ENCODE data around the gene CP. TPM values are rescaled to one million over a fixed set of nuclear protein-coding genes. Genes with fewer than 3 reads are reported as not detected.

Gene CP
- total and polyA plus RNA-seq, 2 of the 13 experiments (the other 11 are each of a cell fraction or from before 2014, with no cell fraction given): 42.6 to 789 TPM

GRCh38 chr3:149243540-149243939 is 21.9 kb upstream of the CP start:
- Histone ChIP-seq H3K27me3 (ENCODE audit: control insufficient read depth in 1 of 2, insufficient read depth in 2 of 2, low read length in 2 of 2) (no peaks in the 10 kb centered on the region), H3K79me2 (ENCODE audit: insufficient read depth, low read length) (no peaks in the 10 kb centered on the region), H3K36me3 (replicated peaks in 1 of 2; ENCODE audit: control insufficient read depth in 1 of 2, insufficient read depth in 2 of 2, low read length in 2 of 2) (no peaks in the 10 kb centered on the region), H3K4me2 (ENCODE audit: low read depth, low read length) (no peak overlapping the region), H3K9me3 (ENCODE audit: low read length) (no peaks in the 10 kb centered on the region), H3K4me1 (ENCODE audit: insufficient read depth, low read length) (peaks cover 60% of the 10 kb centered on the region), H2AFZ (ENCODE audit: low read length) (no peak overlapping the region), H3K4me3 (replicated peaks in 1 of 3; ENCODE audit: insufficient read depth in 1 of 3, low read depth in 2 of 3, low read length in 3 of 3) (no peak overlapping the region), H3K27ac (ENCODE audit: extremely low read length, insufficient read depth, low read length) (no peak overlapping the region), H3K9ac (ENCODE audit: insufficient read depth, low read depth, low read length) (no peak overlapping the region), H4K20me1 (ENCODE audit: insufficient read depth, low read length) (no peaks in the 10 kb centered on the region)
- no peak for ATAC-seq
- FAIRE-seq: no peak
- no peak for DNase-seq (ENCODE audit: low spot score)
- in situ Hi-C loops (cut with HindIII; ENCODE audit: extremely low pct_ligation_motif_present, low pct_unique_long_range_greater_than_20kb): no loop called here
- intact Hi-C loops (cut with micrococcal nuclease; ENCODE audit: unreplicated experiment): no loop called here
- ChIA-PET CTCF (ENCODE audit: low intra/inter-chr PET ratio, low total read pairs) (no interaction called here), POLR2A (interaction anchor here (1.3 kb wide), 1 partner anchor 18 kb away, joined by 4 read pairs; no protein-coding TSS in a partner anchor)
- no TSS peak for BruUV-seq (replicated peaks)
- TF ChIP-seq ZNF121 (CRISPR knock-in tag; IDR thresholded peaks at IDR 0.05): no peak
- TF ChIP-seq ARNT2 (CRISPR knock-in tag; IDR thresholded peaks at IDR 0.05; ENCODE audit: low read depth): no peak
- no peak for TF ChIP-seq ATF1 (CRISPR knock-in tag; IDR thresholded peaks at IDR 0.05)
- no peak for TF ChIP-seq ATAD3A (CRISPR knock-in tag; IDR thresholded peaks at IDR 0.05)
- no peak for TF ChIP-seq STAT5B (CRISPR knock-in tag; IDR thresholded peaks at IDR 0.05)
- no peak for TF ChIP-seq KDM6A (CRISPR knock-in tag; IDR thresholded peaks at IDR 0.05; ENCODE audit: low read depth)
- no peak for TF ChIP-seq ZNF430 (CRISPR knock-in tag; IDR thresholded peaks at IDR 0.05)
- TF ChIP-seq E2F1 (CRISPR knock-in tag; IDR thresholded peaks at IDR 0.05): no peak
- TF ChIP-seq FOXK1 (CRISPR knock-in tag; IDR thresholded peaks at IDR 0.05; ENCODE audit: borderline replicate concordance, low read depth): no peak
- TF ChIP-seq SMYD3 (CRISPR knock-in tag; IDR thresholded peaks at IDR 0.05): no peak
- TF ChIP-seq ZSCAN20 (CRISPR knock-in tag; IDR thresholded peaks at IDR 0.05; ENCODE audit: borderline replicate concordance): no peak
- TF ChIP-seq MAX (IDR thresholded peaks at IDR 0.05): no peak
- peak; percentile 94 for TF ChIP-seq MAFF (IDR thresholded peaks at IDR 0.05; ENCODE audit: low read depth, low read length)
- TF ChIP-seq CERS6 (CRISPR knock-in tag; IDR thresholded peaks at IDR 0.05): no peak
- no peak for TF ChIP-seq CREB3 (CRISPR knock-in tag; IDR thresholded peaks at IDR 0.05)
- TF ChIP-seq HNF4A (CRISPR knock-in tag; IDR thresholded peaks at IDR 0.05): 0 out of 2 replicates have a peak, but pooled peaks have one; percentile 9
- TF ChIP-seq MAFK (conservative IDR thresholded peaks at IDR 0.05 in 1 of 2, IDR thresholded peaks at IDR 0.05 in 1 of 2; ENCODE audit: low read length in 2 of 2): peak; percentile 96 to 97
- TF ChIP-seq FOXA3 (CRISPR knock-in tag; IDR thresholded peaks at IDR 0.05): no peak
- TF ChIP-seq TAF1 (CRISPR knock-in tag; IDR thresholded peaks at IDR 0.05): no peak

All from HepG2 (cell line).